ENCODE results near the gene USP12. TPM values are rescaled to one million over a fixed set of nuclear protein-coding genes. Genes with fewer than 3 reads are reported as not detected.

Gene USP12
- total RNA-seq, 1 donor from 2014 or later = 37.5 TPM

DNA sequence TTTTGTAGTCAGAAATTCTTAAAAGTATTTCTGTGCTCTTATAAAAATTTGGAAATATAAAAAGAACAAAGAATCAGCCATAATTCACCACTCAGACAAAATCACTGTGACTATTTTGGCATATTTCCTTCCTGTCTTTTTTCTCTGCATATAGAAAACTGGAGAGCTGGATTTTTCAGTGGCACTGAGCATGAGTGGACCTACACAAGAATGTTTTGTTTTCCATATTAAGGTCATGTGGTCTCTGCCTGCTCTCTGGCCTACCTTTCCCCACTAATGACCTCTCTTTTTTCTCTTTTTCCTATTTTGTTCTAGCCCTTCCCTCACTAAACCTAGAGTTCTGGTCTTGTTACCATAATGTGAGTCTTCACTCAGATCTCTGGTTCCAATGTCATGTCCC lies 17.6 kb upstream of the USP12 start:
- Histone ChIP-seq H3K36me3 (no peaks in the 10 kb centered on the region), H3K27me3 (no peaks in the 10 kb centered on the region), H3K27ac (no peak overlapping the region), H3K4me1 (no peaks in the 10 kb centered on the region), H3K4me3 (no peak overlapping the region), H3K9me3 (no peaks in the 10 kb centered on the region)
- intact Hi-C loops (cut with DNase I) = no loop called here
- DNase-seq (no peak), ATAC-seq (no peak)
- TF ChIP-seq, protein P1, sequence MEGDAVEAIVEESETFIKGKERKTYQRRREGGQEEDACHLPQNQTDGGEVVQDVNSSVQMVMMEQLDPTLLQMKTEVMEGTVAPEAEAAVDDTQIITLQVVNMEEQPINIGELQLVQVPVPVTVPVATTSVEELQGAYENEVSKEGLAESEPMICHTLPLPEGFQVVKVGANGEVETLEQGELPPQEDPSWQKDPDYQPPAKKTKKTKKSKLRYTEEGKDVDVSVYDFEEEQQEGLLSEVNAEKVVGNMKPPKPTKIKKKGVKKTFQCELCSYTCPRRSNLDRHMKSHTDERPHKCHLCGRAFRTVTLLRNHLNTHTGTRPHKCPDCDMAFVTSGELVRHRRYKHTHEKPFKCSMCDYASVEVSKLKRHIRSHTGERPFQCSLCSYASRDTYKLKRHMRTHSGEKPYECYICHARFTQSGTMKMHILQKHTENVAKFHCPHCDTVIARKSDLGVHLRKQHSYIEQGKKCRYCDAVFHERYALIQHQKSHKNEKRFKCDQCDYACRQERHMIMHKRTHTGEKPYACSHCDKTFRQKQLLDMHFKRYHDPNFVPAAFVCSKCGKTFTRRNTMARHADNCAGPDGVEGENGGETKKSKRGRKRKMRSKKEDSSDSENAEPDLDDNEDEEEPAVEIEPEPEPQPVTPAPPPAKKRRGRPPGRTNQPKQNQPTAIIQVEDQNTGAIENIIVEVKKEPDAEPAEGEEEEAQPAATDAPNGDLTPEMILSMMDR (IDR thresholded peaks at IDR 0.05) = no peak

DNA sequence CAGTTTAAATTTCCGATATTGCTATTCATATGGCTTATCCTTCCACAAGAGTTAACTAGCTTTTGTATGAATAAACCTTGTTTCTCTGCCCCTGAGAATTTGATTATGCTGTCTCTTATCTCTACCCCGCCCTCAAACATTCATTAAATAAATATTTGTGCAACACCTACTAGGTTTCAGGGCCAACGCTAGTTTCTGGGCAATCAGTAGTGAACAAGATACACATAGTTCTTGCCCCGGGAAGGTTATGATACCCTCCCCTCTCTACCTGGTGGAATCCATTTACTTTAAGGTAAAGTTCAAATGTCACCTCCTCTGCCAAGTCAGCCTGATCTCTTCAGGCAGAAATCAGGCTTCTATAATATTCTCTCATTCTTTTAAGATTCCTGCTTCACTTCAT lies 16.6 kb upstream of the USP12 start:
- intact Hi-C loops (cut with DNase I) = no loop called here
- no peaks in the 10 kb centered on the region for H3K27me3 ChIP-seq
- no peaks in the 10 kb centered on the region for H3K4me1 ChIP-seq
- ATAC-seq (no peak), DNase-seq (no peak)
- no peak overlapping the region for H3K27ac ChIP-seq
- no peaks in the 10 kb centered on the region for H3K9me3 ChIP-seq
- TF ChIP-seq, protein P1 (IDR thresholded peaks at IDR 0.05) = no peak
- H3K36me3 ChIP-seq = no peaks in the 10 kb centered on the region
- H3K4me3 ChIP-seq = no peak overlapping the region

DNA sequence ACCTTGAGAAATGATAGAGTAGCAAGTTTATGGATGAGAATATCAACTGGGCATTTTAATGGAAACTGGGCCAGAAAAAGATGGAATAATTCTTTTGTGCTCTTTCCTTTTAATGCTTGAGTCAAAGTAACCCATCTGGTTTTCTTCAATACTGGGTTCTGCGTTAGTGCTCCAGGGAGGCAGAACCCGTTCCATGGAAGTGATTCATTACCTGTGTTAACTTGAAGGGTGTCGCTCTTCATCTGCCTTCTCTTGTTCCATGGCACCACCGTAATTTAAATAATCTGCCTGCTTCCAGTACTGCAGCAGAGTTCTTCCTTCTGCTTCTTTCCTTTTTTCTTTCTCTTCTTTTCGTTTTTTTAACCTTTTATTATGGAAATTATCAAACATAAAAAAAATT lies 14.7 kb upstream of the USP12 start:
- Histone ChIP-seq H3K27me3 (no peaks in the 10 kb centered on the region), H3K4me3 (no peak overlapping the region), H3K36me3 (no peaks in the 10 kb centered on the region), H3K9me3 (no peaks in the 10 kb centered on the region), H3K4me1 (no peaks in the 10 kb centered on the region), H3K27ac (no peak overlapping the region)
- DNase-seq (no peak), ATAC-seq (no peak)
- TF ChIP-seq, protein P1 (IDR thresholded peaks at IDR 0.05) = no peak
- intact Hi-C loops (cut with DNase I) = no loop called here

DNA sequence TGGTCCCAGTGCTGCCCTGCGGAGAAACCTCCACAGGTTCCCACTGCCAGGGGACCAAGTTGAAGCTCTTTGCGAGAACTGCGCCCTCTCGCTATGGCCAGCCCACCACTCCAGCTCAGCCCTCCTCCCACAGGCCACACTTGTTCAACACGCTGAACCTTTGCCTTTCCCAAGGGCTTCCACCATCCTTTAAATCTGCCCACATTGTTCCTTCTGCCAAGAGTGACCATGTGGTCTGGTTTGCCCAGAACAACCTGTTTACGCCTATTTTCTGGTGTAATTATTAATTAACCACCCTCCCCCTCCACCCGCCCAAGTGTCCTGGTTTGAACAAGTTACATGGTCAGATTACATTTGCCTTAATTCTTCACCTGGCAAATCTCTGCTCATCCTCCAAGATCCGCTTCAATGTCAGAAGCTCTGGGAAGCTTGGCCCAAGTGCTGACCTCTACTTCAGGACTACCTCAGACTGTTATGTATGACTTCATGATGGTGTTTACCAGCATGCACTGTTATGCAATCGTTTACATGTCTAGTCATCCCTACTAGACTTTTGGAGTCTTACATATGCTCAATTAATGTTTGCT lies 12.0 kb upstream of the USP12 start:
- Histone ChIP-seq H3K27ac (no peak overlapping the region), H3K4me3 (no peak overlapping the region), H3K4me1 (no peaks in the 10 kb centered on the region), H3K9me3 (no peaks in the 10 kb centered on the region), H3K27me3 (no peaks in the 10 kb centered on the region), H3K36me3 (no peaks in the 10 kb centered on the region)
- ATAC-seq = peak; percentile 60
- TF ChIP-seq, protein P1 (IDR thresholded peaks at IDR 0.05) = no peak
- intact Hi-C loops (cut with DNase I) = no loop called here
- DNase-seq = no peak

DNA sequence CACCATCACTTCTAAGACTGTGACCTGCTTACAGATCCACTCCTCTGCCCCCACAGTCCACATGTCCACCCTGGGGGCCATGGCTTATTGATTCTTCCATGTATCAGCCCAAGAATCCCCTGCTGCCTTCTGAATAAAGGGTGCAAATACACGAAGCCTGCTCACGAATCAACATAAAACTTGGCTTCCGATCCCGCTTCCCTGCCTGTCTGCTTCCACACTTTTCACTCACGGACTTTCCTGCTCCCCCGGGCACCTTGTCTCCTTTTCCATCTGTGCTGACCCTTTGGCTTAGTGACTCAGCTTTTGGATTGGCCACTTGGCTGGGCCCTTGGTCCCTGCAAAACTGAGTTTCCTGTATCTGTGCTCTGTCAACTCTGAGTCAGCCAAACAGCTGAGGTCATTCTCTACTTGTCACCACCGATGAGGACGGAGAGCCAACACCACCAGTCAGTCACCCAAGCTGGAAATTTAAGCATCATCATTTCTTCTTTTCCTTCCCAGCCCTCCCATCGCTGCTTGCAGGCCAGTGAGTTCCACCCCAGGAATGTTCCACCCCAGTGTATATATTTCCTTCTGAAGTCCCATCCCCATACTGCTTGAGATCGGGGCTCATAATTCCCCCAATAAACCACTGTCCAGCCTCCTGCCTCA lies 11.4 kb upstream of the USP12 start:
- no peak for DNase-seq
- no peak overlapping the region for H3K4me3 ChIP-seq
- H3K27ac ChIP-seq = no peak overlapping the region
- no peaks in the 10 kb centered on the region for H3K4me1 ChIP-seq
- H3K27me3 ChIP-seq = no peaks in the 10 kb centered on the region
- ATAC-seq = peak; percentile 69
- no peaks in the 10 kb centered on the region for H3K9me3 ChIP-seq
- TF ChIP-seq, protein P1 (IDR thresholded peaks at IDR 0.05) = no peak
- intact Hi-C loops (cut with DNase I) = no loop called here
- no peaks in the 10 kb centered on the region for H3K36me3 ChIP-seq
